Progenitor cell of endocrine pancreas (in vitro differentiated cells): ENCODE results near the gene CACNG3. TPM values are rescaled to one million over a fixed set of nuclear protein-coding genes. Genes with fewer than 3 reads are reported as not detected.
A peak's percentile ranks its signal among the peaks of the same experiment; 100 is the strongest.

Experiments used
- DNase-seq: peaks from one replicate; pipeline ENCODE4 v3.0.0; 2021; ENCODE audit warnings: low spot score; ENCODE audit not compliant: unreplicated experiment
- H3K27ac Mint-ChIP-seq: 2 replicates; pipeline ENCODE4 v1.8.0; 2021; ENCODE audit warnings: mild to moderate bottlenecking, moderate library complexity, mixed read lengths
- H3K27me3 Mint-ChIP-seq: 2 replicates; pipeline ENCODE4 v1.8.0; 2021; ENCODE audit warnings: mixed read lengths
- H3K36me3 Mint-ChIP-seq: 2 replicates; pipeline ENCODE4 v1.8.0; 2022; ENCODE audit warnings: mixed read lengths; ENCODE audit not compliant: insufficient read depth
- H3K4me1 Mint-ChIP-seq: 2 replicates; pipeline ENCODE4 v1.8.0; 2021; ENCODE audit warnings: low read depth, mixed read lengths
- H3K4me3 Mint-ChIP-seq: 2 replicates; pipeline ENCODE4 v1.8.0; 2021; ENCODE audit warnings: low read depth, mild to moderate bottlenecking, moderate library complexity, mixed read lengths
- H3K9me3 Mint-ChIP-seq: 2 replicates; pipeline ENCODE4 v1.8.0; 2021; ENCODE audit warnings: low read depth, mixed read lengths
- total RNA-seq: library from RNA; stranded (reverse); gene quantifications from 2 replicates; pipeline ENCODE4 v1.2.1, GENCODE V29; 2021
- TF ChIP-seq, protein P1 (sequence below): fragments of 200-600 bp; sonication (generic); IDR thresholded peaks from one replicate; pipeline ENCODE4 v1.5.0; 2021; ENCODE audit warnings: antibody characterized with exemption, mild to moderate bottlenecking; ENCODE audit not compliant: unreplicated experiment

The CACNG3 gene
- total RNA-seq, 1 donor from 2014 or later, result not detected

DNA sequence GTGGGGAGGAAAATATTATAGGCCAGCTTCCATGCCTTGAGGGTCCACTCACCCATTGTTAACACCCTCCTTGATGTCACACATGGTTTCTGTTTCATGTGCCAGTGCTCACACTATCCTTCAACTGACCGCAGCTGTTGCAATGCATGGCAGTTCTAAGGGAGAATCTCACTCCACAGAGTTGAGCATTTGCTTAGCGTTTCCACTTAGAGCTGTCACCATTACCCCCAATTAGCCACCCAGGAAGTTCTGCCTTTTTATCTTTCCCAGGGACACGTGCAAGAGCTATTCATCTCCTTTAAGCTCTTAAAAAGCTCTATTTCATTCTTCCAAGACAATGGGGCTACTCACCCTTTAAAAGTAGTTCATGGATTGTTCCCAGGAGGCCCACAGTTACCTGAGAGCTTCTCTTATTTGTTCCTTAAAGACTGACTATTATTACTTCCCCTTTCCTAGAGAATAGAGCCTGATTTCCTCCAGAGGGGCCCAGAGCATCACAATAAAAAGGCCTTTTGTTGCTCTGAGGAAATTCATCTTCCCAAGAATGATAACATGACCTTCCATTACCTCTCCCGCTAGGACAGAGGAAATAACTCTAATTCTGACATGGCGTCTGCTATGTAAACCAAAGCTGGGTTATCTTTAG lies 126.8 kb downstream of the CACNG3 start:
- TF ChIP-seq, protein P1, sequence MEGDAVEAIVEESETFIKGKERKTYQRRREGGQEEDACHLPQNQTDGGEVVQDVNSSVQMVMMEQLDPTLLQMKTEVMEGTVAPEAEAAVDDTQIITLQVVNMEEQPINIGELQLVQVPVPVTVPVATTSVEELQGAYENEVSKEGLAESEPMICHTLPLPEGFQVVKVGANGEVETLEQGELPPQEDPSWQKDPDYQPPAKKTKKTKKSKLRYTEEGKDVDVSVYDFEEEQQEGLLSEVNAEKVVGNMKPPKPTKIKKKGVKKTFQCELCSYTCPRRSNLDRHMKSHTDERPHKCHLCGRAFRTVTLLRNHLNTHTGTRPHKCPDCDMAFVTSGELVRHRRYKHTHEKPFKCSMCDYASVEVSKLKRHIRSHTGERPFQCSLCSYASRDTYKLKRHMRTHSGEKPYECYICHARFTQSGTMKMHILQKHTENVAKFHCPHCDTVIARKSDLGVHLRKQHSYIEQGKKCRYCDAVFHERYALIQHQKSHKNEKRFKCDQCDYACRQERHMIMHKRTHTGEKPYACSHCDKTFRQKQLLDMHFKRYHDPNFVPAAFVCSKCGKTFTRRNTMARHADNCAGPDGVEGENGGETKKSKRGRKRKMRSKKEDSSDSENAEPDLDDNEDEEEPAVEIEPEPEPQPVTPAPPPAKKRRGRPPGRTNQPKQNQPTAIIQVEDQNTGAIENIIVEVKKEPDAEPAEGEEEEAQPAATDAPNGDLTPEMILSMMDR, result no peak
- Mint-ChIP-seq H3K4me1 (peaks cover 14% of the 10 kb centered on the region), H3K9me3 (peaks cover 20% of the 10 kb centered on the region), H3K27me3 (no peaks in the 10 kb centered on the region), H3K27ac (peak overlapping the region; percentile 20), H3K4me3 (no peak overlapping the region), H3K36me3 (peaks cover 7% of the 10 kb centered on the region)
- no peak for DNase-seq

DNA sequence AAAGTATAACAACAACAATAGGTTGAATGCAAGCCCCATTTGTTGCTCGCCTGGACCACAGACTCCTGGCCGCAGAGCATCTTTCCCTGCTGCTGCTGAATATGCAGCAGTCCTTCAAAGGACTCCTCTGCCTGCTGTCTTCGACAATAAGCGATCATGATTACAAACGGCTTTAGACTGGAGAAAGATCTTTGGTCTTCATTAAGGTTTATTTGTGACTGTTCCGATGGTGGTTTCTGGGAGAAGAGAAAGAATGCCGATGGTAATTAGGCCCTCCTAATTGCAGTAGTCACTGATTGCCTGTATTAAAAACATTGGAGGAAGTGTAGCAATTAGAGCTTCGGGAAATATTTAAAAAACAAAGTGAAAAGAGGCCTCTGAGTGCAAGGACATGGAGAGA lies 138.2 kb downstream of the CACNG3 start:
- H3K4me1 Mint-ChIP-seq, result no peaks in the 10 kb centered on the region
- TF ChIP-seq, protein P1, result no peak
- H3K9me3 Mint-ChIP-seq, result peaks cover 3% of the 10 kb centered on the region
- no peak overlapping the region for H3K27ac Mint-ChIP-seq
- no peak for DNase-seq
- H3K36me3 Mint-ChIP-seq, result no peaks in the 10 kb centered on the region
- H3K27me3 Mint-ChIP-seq, result peaks cover 13% of the 10 kb centered on the region
- H3K4me3 Mint-ChIP-seq, result no peak overlapping the region

DNA sequence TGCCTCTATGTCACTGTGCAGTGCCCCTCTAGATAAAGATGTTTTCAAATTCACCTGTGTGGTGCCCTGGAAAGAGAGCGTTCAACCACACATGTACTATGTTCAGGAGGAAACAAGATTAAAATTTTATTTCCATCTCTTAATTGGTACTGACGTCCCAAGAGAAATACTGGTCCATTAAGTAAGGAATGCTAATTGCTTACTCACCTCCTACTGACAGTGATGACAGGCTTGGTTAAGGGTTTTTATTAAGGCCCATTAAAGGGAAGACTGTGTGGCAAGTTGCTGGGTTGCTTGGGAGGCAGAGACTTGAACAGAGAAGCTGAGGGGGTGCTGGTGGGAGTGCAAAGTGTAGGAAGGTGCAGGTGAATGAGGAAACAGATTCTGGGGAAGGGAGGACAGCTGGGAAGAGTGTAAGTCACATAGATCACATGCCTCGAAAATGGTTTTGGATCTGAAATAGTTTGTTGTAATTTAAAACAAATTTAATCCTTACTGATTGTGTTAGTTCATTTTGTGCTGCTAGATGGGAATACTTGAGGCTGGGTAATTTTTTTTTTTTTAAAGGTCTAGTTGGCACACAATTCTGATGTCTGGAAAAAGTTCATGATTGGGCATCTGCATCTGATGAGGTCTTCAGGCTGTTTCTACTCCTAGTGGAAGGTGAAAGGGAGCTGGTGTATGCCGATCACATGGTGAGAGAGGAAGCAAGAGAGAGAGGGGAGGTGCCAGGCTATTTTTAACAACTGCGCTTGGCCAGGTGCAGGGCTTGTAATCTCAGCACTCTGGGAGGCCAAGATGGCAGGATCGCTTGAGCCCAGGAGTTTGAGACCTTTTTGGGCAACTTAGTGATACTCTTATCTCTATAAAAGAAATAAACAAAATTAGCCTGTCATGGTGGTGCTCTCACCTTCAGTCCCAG lies 140.5 kb downstream of the CACNG3 start:
- no peaks in the 10 kb centered on the region for H3K4me1 Mint-ChIP-seq
- H3K4me3 Mint-ChIP-seq, result no peak overlapping the region
- DNase-seq, result no peak
- TF ChIP-seq, protein P1, result no peak
- no peak overlapping the region for H3K27ac Mint-ChIP-seq
- peaks cover 13% of the 10 kb centered on the region for H3K27me3 Mint-ChIP-seq
- H3K36me3 Mint-ChIP-seq, result no peaks in the 10 kb centered on the region
- H3K9me3 Mint-ChIP-seq, result no peaks in the 10 kb centered on the region

DNA sequence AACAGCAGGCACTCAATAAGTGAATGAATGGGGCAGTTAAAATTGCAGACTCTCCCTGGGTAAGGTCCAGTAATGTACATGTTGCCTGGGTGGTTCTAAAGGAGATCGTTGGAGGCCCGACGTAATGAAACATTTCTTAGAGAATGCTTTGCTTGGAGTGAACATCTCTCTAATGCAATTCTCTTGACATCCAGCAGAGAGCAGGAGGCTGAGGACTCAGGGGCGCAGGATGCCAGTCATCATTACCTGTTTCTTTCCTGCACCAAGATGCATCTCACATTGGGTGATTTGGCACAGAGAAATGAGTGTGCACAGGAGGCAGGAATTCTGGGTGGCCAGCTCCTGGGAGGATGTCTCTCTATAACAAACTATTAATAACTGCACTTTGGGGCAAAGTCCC lies 152.9 kb downstream of the CACNG3 start:
- H3K4me3 Mint-ChIP-seq, result no peak overlapping the region
- H3K27ac Mint-ChIP-seq, result no peak overlapping the region
- DNase-seq, result no peak
- no peaks in the 10 kb centered on the region for H3K9me3 Mint-ChIP-seq
- H3K4me1 Mint-ChIP-seq, result no peaks in the 10 kb centered on the region
- no peaks in the 10 kb centered on the region for H3K27me3 Mint-ChIP-seq
- H3K36me3 Mint-ChIP-seq, result no peaks in the 10 kb centered on the region
- TF ChIP-seq, protein P1, result peak; percentile 38
